Activated naive CD8-positive, alpha-beta T cell (primary cell): ENCODE data around the gene PCDHGA1.
"Not testable (repeated sequence)": the region's sequence is repeated elsewhere in the genome, so short reads cannot be mapped to it uniquely, and the experiment has no call there.

ENCODE experiments used
- H3K27ac Mint-ChIP-seq: one replicate; pipeline ENCODE4 v1.8.0; 2021; ENCODE audit warnings: mixed read lengths
- H3K27me3 Mint-ChIP-seq: one replicate; pipeline ENCODE4 v1.8.0; 2021; ENCODE audit warnings: mixed read lengths
- H3K36me3 Mint-ChIP-seq: one replicate; pipeline ENCODE4 v1.8.0; 2021; ENCODE audit warnings: mixed read lengths
- H3K4me1 Mint-ChIP-seq: one replicate; pipeline ENCODE4 v1.8.0; 2021; ENCODE audit warnings: low read depth, mixed read lengths
- H3K4me3 Mint-ChIP-seq: one replicate; pipeline ENCODE4 v1.8.0; 2021; ENCODE audit warnings: mild to moderate bottlenecking, mixed read lengths
- H3K9me3 Mint-ChIP-seq: one replicate; pipeline ENCODE4 v1.8.0; 2021; ENCODE audit warnings: low read depth, mixed read lengths

PCDHGA1 gene

GRCh38 chr5:141340781-141341354 lies 10.6 kb downstream of the PCDHGA1 start:
- Mint-ChIP-seq H3K9me3 (peaks cover 45% of the 10 kb centered on the region), H3K27me3 (peaks cover 66% of the 10 kb centered on the region), H3K36me3 (peaks cover 42% of the 10 kb centered on the region)
- H3K27ac Mint-ChIP-seq, H3K4me3 Mint-ChIP-seq, H3K4me1 Mint-ChIP-seq: not testable (repeated sequence)

GRCh38 chr5:141342773-141343172 lies 12.5 kb downstream of the PCDHGA1 start:
- Mint-ChIP-seq H3K4me3 (no peak overlapping the region), H3K27me3 (peaks cover 64% of the 10 kb centered on the region), H3K9me3 (peaks cover 34% of the 10 kb centered on the region), H3K36me3 (peaks cover 35% of the 10 kb centered on the region), H3K4me1 (no peaks in the 10 kb centered on the region), H3K27ac (no peak overlapping the region)

DNA sequence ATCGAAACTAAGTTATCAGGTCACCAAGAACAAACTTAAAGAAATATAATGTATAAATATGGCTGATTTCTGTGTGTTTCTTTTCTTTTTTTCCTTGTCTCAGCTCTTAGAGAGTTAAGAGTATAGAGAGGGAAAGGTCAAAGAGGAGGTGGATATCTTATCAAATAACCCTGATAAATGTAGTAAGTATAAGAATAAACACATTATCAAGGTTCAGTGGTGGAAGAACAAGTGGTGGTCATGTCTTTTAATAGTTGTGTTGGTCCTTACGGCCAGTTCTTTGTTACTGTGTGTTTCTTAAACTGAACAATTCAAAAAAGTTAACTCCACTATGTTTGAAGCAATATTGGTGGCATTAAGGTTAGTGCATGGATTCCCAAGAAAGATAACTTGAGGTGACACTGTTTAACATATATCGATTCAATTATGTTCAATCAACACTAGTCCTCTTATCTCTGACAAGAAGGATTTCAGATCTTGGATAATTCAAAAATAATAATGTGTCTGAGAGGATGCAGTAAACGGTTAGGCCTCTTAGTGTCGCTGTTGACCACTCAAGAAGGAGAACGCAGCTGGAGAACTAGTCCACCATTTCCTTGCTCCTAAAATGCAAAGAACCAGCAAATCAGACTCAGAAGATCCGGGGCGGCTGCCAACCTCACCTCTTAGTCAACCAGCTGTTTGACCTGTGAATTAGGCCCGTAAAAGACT lies 13.1 kb downstream of the PCDHGA1 start, which contains the start of gene PCDHGA3:
Gene PCDHGA3, plus strand, starts transcription at position 588 of the 711 bp plus-strand sequence. CDS start 205 bp downstream, outside the sequence.
- H3K4me1 Mint-ChIP-seq = no peaks in the 10 kb centered on the region
- peaks cover 29% of the 10 kb centered on the region for H3K36me3 Mint-ChIP-seq
- peaks cover 61% of the 10 kb centered on the region for H3K27me3 Mint-ChIP-seq
- H3K9me3 Mint-ChIP-seq = peaks cover 27% of the 10 kb centered on the region
- H3K27ac Mint-ChIP-seq = no peak within 1 kb of the TSS
- peak within 1 kb of the TSS; percentile 51 for H3K4me3 Mint-ChIP-seq

- peaks cover 62% of the 10 kb centered on the region for H3K27me3 Mint-ChIP-seq
These were observed 13.7 kb downstream of the PCDHGA1 start for GRCh38 chr5:141343953-141344463.

DNA sequence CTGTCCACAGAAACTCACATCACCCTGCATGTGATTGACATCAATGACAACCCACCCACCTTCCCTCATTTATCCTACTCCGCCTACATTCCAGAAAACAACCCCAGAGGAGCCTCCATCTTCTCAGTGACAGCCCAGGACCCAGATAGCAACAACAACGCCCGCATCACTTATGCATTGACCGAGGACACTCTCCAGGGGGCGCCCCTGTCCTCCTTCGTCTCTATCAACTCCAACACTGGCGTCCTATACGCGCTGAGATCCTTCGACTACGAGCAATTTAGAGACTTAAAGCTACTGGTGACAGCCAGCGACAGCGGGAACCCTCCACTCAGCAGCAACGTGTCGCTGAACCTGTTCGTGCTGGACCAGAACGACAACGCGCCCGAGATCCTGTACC lies 15.0 kb downstream of the PCDHGA1 start:
- no peak overlapping the region for H3K27ac Mint-ChIP-seq
- H3K4me3 Mint-ChIP-seq = no peak overlapping the region
- peaks cover 61% of the 10 kb centered on the region for H3K27me3 Mint-ChIP-seq
- peaks cover 27% of the 10 kb centered on the region for H3K36me3 Mint-ChIP-seq
- H3K4me1 Mint-ChIP-seq = no peaks in the 10 kb centered on the region
- H3K9me3 Mint-ChIP-seq = peaks cover 20% of the 10 kb centered on the region

More at GRCh38 chr5:141343953-141344463, 13.7 kb downstream of the PCDHGA1 start:
- peaks cover 24% of the 10 kb centered on the region for H3K9me3 Mint-ChIP-seq
- no peak overlapping the region for H3K27ac Mint-ChIP-seq
- no peaks in the 10 kb centered on the region for H3K4me1 Mint-ChIP-seq
- H3K4me3 Mint-ChIP-seq = peak overlapping the region; percentile 51
- peaks cover 28% of the 10 kb centered on the region for H3K36me3 Mint-ChIP-seq

DNA sequence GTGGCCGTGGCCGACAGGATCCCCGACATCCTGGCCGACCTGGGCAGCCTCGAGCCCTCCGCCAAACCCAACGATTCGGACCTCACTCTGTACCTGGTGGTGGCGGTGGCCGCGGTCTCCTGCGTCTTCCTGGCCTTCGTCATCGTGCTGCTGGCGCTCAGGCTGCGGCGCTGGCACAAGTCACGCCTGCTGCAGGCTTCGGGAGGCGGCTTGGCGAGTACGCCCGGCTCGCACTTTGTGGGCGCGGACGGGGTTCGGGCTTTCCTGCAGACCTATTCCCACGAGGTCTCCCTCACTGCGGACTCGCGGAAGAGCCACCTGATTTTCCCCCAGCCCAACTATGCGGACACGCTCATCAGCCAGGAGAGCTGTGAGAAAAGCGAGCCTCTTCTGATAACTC lies 15.7 kb downstream of the PCDHGA1 start:
- Mint-ChIP-seq H3K36me3 (peaks cover 26% of the 10 kb centered on the region), H3K27me3 (peaks cover 66% of the 10 kb centered on the region), H3K9me3 (peaks cover 19% of the 10 kb centered on the region)
- H3K4me3 Mint-ChIP-seq, H3K4me1 Mint-ChIP-seq, H3K27ac Mint-ChIP-seq: not testable (repeated sequence)

DNA sequence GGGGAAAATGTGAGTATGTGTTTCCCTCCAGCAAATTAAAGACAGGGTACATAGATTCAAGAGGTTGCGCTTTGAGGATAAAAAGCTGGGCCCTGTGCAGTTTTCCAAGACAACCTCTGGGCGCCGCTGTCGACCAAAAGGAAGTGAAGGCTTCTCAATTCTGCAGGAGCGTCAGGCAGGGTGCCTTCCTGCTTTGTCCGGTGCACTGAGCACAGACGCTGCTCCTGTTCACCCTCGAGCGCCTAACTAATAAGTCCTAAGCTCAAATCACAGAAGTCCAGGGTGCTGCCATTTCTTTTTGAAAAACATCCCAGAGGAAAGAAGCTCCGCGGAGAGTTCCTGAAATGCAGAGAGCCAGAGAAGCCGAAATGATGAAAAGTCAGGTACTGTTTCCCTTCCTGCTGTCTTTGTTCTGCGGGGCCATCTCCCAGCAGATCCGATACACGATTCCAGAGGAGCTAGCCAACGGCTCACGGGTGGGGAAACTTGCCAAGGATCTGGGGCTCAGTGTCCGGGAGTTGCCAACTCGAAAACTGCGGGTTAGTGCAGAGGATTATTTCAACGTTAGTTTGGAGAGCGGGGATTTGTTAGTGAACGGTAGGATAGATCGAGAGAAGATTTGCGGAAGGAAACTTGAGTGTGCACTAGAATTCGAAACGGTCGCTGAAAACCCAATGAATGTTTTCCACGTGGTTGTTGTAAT lies 19.8 kb downstream of the PCDHGA1 start, which contains the start of gene PCDHGB1:
Gene PCDHGB1, plus strand, starts transcription at position 183 of the 703 bp plus-strand sequence. Its CDS starts 162 bp downstream, at position 345.
- H3K4me3 Mint-ChIP-seq = peak within 1 kb of the TSS; percentile 35
- peaks cover 59% of the 10 kb centered on the region for H3K27me3 Mint-ChIP-seq
- peaks cover 12% of the 10 kb centered on the region for H3K36me3 Mint-ChIP-seq
- no peaks in the 10 kb centered on the region for H3K4me1 Mint-ChIP-seq
- no peaks in the 10 kb centered on the region for H3K9me3 Mint-ChIP-seq
- no peak within 1 kb of the TSS for H3K27ac Mint-ChIP-seq

DNA sequence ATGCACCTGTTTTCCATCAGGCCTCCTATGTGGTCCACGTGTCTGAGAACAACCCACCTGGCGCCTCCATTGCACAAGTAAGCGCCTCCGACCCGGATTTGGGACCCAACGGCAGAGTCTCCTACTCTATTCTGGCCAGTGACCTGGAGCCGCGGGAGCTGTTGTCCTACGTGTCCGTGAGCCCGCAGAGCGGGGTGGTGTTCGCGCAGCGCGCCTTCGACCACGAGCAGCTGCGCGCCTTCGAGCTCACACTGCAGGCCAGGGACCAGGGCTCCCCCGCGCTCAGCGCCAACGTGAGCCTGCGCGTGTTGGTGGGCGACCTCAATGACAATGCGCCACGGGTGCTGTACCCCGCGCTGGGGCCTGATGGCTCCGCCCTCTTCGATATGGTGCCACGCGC lies 21.3 kb downstream of the PCDHGA1 start:
- no peak overlapping the region for H3K4me3 Mint-ChIP-seq
- H3K36me3 Mint-ChIP-seq = peaks cover 10% of the 10 kb centered on the region
- no peaks in the 10 kb centered on the region for H3K4me1 Mint-ChIP-seq
- H3K9me3 Mint-ChIP-seq = peaks cover 5% of the 10 kb centered on the region
- H3K27me3 Mint-ChIP-seq = peaks cover 57% of the 10 kb centered on the region
- no peak overlapping the region for H3K27ac Mint-ChIP-seq

- no peak within 1 kb of the TSS for H3K27ac Mint-ChIP-seq
- peaks cover 1% of the 10 kb centered on the region for H3K4me1 Mint-ChIP-seq
- H3K9me3 Mint-ChIP-seq = peaks cover 9% of the 10 kb centered on the region
- H3K27me3 Mint-ChIP-seq = peaks cover 53% of the 10 kb centered on the region
- H3K36me3 Mint-ChIP-seq = peaks cover 15% of the 10 kb centered on the region
- H3K4me3 Mint-ChIP-seq = peak within 1 kb of the TSS; percentile 9
These were observed 24.7 kb downstream of the PCDHGA1 start, which contains the start of gene PCDHGA4 for GRCh38 chr5:141354900-141355469. Gene PCDHGA4, plus strand, starts transcription at chr5:141355021. Its CDS starts 87 bp downstream, at chr5:141355108.

GRCh38 chr5:141355641-141356040 lies 25.3 kb downstream of the PCDHGA1 start:
- peaks cover 13% of the 10 kb centered on the region for H3K36me3 Mint-ChIP-seq
- peaks cover 9% of the 10 kb centered on the region for H3K9me3 Mint-ChIP-seq
- H3K27ac Mint-ChIP-seq = no peak overlapping the region
- H3K4me3 Mint-ChIP-seq = peak overlapping the region; percentile 9
- peaks cover 52% of the 10 kb centered on the region for H3K27me3 Mint-ChIP-seq
- H3K4me1 Mint-ChIP-seq = peaks cover 1% of the 10 kb centered on the region

- H3K4me1 Mint-ChIP-seq = peaks cover 1% of the 10 kb centered on the region
- peak overlapping the region; percentile 9 for H3K4me3 Mint-ChIP-seq
- H3K27ac Mint-ChIP-seq = no peak overlapping the region
- peaks cover 9% of the 10 kb centered on the region for H3K9me3 Mint-ChIP-seq
- peaks cover 52% of the 10 kb centered on the region for H3K27me3 Mint-ChIP-seq
- peaks cover 16% of the 10 kb centered on the region for H3K36me3 Mint-ChIP-seq
These were observed 25.8 kb downstream of the PCDHGA1 start for GRCh38 chr5:141356133-141356532.

DNA sequence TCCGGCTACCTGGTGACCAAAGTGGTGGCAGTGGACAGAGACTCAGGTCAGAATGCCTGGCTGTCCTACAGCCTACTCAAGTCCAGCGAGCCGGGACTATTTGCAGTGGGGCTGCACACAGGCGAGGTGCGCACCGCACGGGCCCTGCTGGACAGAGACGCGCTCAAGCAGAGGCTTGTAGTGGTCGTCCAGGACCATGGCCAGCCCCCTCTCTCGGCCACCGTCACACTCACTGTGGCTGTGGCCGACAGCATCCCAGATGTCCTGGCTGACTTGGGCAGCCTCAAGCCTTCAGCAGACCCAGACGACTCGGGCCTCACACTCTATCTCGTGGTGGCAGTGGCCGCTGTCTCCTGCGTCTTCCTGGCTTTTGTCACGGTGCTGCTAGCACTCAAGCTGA lies 26.6 kb downstream of the PCDHGA1 start:
- H3K4me1 Mint-ChIP-seq = peaks cover 1% of the 10 kb centered on the region
- no peak overlapping the region for H3K27ac Mint-ChIP-seq
- H3K27me3 Mint-ChIP-seq = peaks cover 54% of the 10 kb centered on the region
- H3K4me3 Mint-ChIP-seq = no peak overlapping the region
- peaks cover 16% of the 10 kb centered on the region for H3K36me3 Mint-ChIP-seq
- peaks cover 9% of the 10 kb centered on the region for H3K9me3 Mint-ChIP-seq

DNA sequence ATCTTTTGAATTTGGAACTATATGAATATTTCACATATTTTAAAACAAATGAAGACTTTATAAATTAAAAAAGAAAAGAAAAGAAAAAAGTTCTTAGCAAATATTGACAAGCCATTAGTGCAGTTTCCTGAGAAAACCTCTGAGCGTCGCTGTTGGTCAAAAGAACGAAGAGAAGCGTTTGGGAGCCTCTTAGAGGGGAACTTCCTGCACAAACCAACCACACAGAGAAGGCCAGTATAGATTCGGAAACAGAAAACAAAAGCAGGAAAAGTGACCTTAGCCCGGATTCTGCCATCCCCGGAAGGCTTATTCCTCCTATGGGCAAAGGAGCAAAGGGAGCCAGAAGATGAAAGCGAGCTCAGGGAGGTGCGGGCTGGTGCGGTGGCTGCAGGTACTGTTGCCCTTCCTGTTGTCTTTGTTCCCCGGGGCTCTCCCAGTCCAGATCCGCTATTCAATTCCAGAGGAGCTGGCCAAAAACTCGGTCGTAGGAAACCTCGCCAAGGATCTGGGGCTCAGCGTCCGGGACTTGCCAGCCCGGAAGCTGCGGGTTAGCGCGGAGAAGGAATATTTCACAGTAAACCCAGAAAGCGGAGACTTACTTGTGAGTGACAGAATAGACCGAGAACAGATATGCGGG lies 29.6 kb downstream of the PCDHGA1 start, which contains the start of gene PCDHGB2:
Gene PCDHGB2, plus strand, starts transcription at position 205 of the 637 bp plus-strand sequence. Its CDS starts 142 bp downstream, at position 347.
- Mint-ChIP-seq H3K27me3 (peaks cover 61% of the 10 kb centered on the region), H3K27ac (no peak within 1 kb of the TSS)

GRCh38 chr5:141360685-141361084 lies 30.4 kb downstream of the PCDHGA1 start:
- no peak overlapping the region for H3K27ac Mint-ChIP-seq
- peaks cover 3% of the 10 kb centered on the region for H3K4me1 Mint-ChIP-seq
- H3K36me3 Mint-ChIP-seq = peaks cover 31% of the 10 kb centered on the region
- H3K9me3 Mint-ChIP-seq = peaks cover 19% of the 10 kb centered on the region
- H3K27me3 Mint-ChIP-seq = peaks cover 69% of the 10 kb centered on the region
- peak overlapping the region; percentile 4 for H3K4me3 Mint-ChIP-seq

More for the DNA sequence above, 29.6 kb downstream of the PCDHGA1 start, which contains the start of gene PCDHGB2:
- Mint-ChIP-seq H3K36me3 (peaks cover 27% of the 10 kb centered on the region), H3K9me3 (peaks cover 14% of the 10 kb centered on the region), H3K4me3 (peak within 1 kb of the TSS; percentile 91), H3K4me1 (peaks cover 3% of the 10 kb centered on the region)
